Measurements from ENCODE around the gene RNU1-1.
"Not testable (repeated sequence)": the region's sequence is repeated elsewhere in the genome, so short reads cannot be mapped to it uniquely, and the experiment has no call there.

- TF ChIP-seq RAD21 (IDR thresholded peaks at IDR 0.05; ENCODE audit: low read length); GATA2 (CRISPR knock-in tag; IDR thresholded peaks at IDR 0.05); CTCF (IDR thresholded peaks at IDR 0.05); EP300 (IDR thresholded peaks at IDR 0.05; ENCODE audit: borderline replicate concordance in 1 of 2, low read depth in 1 of 2, low read length in 1 of 2); ZBTB33 (IDR thresholded peaks at IDR 0.05; ENCODE audit: borderline replicate concordance, low read depth); JUND (IDR thresholded peaks at IDR 0.05); REST (IDR thresholded peaks at IDR 0.05; ENCODE audit: low read depth, low read length); EZH2phosphoT487 (IDR thresholded peaks at IDR 0.05; ENCODE audit: borderline replicate concordance, low read depth); POLR2AphosphoS5 (IDR thresholded peaks at IDR 0.05; ENCODE audit: low read depth, low read length); USF1 (IDR thresholded peaks at IDR 0.05; ENCODE audit: borderline replicate concordance, low read depth): not testable (repeated sequence)
Observed at GRCh38 chr1:16557034-16557433, 42.9 kb upstream of the RNU1-1 start.
